Inferior parietal cortex (tissue), 1 donor: ENCODE results near the gene CTNND2.
"Not testable (repeated sequence)": the region's sequence is repeated elsewhere in the genome, so short reads cannot be mapped to it uniquely, and the experiment has no call there.

Experiments used
- DNase-seq: peaks from one replicate; pipeline ENCODE4 v3.0.0-alpha.2; 2016; ENCODE audit errors: extremely low spot score

CTNND2 gene

GRCh38 chr5:11873587-11873986 lies 30.7 kb downstream of the CTNND2 start:
- DNase-seq: no peak

GRCh38 chr5:11869203-11869602 lies 35.0 kb downstream of the CTNND2 start:
- no peak for DNase-seq

- DNase-seq: no peak
Measured at GRCh38 chr5:11863911-11864310, 40.3 kb downstream of the CTNND2 start.

GRCh38 chr5:11857391-11857790 lies 46.9 kb downstream of the CTNND2 start:
- DNase-seq: no peak

- DNase-seq: no peak
Measured at GRCh38 chr5:11854936-11855335, 49.3 kb downstream of the CTNND2 start.

- no peak for DNase-seq
Measured at GRCh38 chr5:11853796-11854195, 50.5 kb downstream of the CTNND2 start.

GRCh38 chr5:11853140-11853539 lies 51.1 kb downstream of the CTNND2 start:
- no peak for DNase-seq

GRCh38 chr5:11852717-11853087 lies 51.5 kb downstream of the CTNND2 start:
- DNase-seq: no peak

- no peak for DNase-seq
Measured at GRCh38 chr5:11851965-11852716, 52.1 kb downstream of the CTNND2 start.

- peak; percentile 22 for DNase-seq
Measured at GRCh38 chr5:11851416-11851815, 52.8 kb downstream of the CTNND2 start.

- not testable (repeated sequence) for DNase-seq
Measured at GRCh38 chr5:11828566-11828965, 75.7 kb downstream of the CTNND2 start.

GRCh38 chr5:11822598-11822997 lies 81.6 kb downstream of the CTNND2 start:
- DNase-seq: no peak

- DNase-seq: no peak
Measured at GRCh38 chr5:11815916-11816315, 88.3 kb downstream of the CTNND2 start.

GRCh38 chr5:11815481-11815880 lies 88.8 kb downstream of the CTNND2 start:
- DNase-seq: no peak

GRCh38 chr5:11814373-11814772 lies 89.9 kb downstream of the CTNND2 start:
- no peak for DNase-seq

- DNase-seq: no peak
Measured at GRCh38 chr5:11809407-11809806, 94.8 kb downstream of the CTNND2 start.

GRCh38 chr5:11803436-11803835 lies 100.8 kb downstream of the CTNND2 start:
- no peak for DNase-seq

- no peak for DNase-seq
Measured at GRCh38 chr5:11801061-11801460, 103.2 kb downstream of the CTNND2 start.

GRCh38 chr5:11797132-11797531 lies 107.1 kb downstream of the CTNND2 start:
- DNase-seq: no peak

- DNase-seq: no peak
Measured at GRCh38 chr5:11793396-11793795, 110.8 kb downstream of the CTNND2 start.

- DNase-seq: peak; percentile 43
Measured at GRCh38 chr5:11792621-11793020, 111.6 kb downstream of the CTNND2 start.

GRCh38 chr5:11791792-11792191 lies 112.5 kb downstream of the CTNND2 start:
- DNase-seq: peak; percentile 47

- no peak for DNase-seq
Measured at GRCh38 chr5:11790201-11790600, 114.0 kb downstream of the CTNND2 start.

GRCh38 chr5:11785771-11786352 lies 118.4 kb downstream of the CTNND2 start:
- no peak for DNase-seq
